Activated naive CD4-positive, alpha-beta T cell treated with anti-CD3 and anti-CD28 coated beads, Interleukin-2, amount 50 U/mL, for 24 hours (primary cell): ENCODE measurements around the gene CPNE5.

Experiments
- H3K27ac Mint-ChIP-seq: one replicate; pipeline ENCODE4 v1.8.0; 2021; ENCODE audit warnings: mild to moderate bottlenecking, mixed read lengths
- H3K27me3 Mint-ChIP-seq: one replicate; pipeline ENCODE4 v1.8.0; 2021; ENCODE audit warnings: mixed read lengths
- H3K36me3 Mint-ChIP-seq: one replicate; pipeline ENCODE4 v1.8.0; 2021; ENCODE audit warnings: mixed read lengths
- H3K4me1 Mint-ChIP-seq: one replicate; pipeline ENCODE4 v1.8.0; 2021; ENCODE audit warnings: mixed read lengths
- H3K4me3 Mint-ChIP-seq: one replicate; pipeline ENCODE4 v1.8.0; 2021; ENCODE audit warnings: mild to moderate bottlenecking, mixed read lengths
- H3K9me3 Mint-ChIP-seq: one replicate; pipeline ENCODE4 v1.8.0; 2021; ENCODE audit warnings: mixed read lengths

Gene CPNE5

GRCh38 chr6:36863670-36864540, 24.7 kb upstream of the CPNE5 start:
- Mint-ChIP-seq H3K9me3 (no peaks in the 10 kb centered on the region), H3K4me1 (peaks cover 50% of the 10 kb centered on the region), H3K36me3 (peaks cover 25% of the 10 kb centered on the region), H3K27me3 (no peaks in the 10 kb centered on the region), H3K4me3 (no peak overlapping the region), H3K27ac (no peak overlapping the region)

GRCh38 chr6:36862848-36863382, 23.7 kb upstream of the CPNE5 start:
- Mint-ChIP-seq H3K4me1 (peaks cover 42% of the 10 kb centered on the region), H3K27ac (no peak overlapping the region)

GRCh38 chr6:36862164-36862847, 23.1 kb upstream of the CPNE5 start:
- H3K36me3 Mint-ChIP-seq = peaks cover 18% of the 10 kb centered on the region
- H3K4me3 Mint-ChIP-seq = no peak overlapping the region
- peaks cover 36% of the 10 kb centered on the region for H3K4me1 Mint-ChIP-seq
- no peaks in the 10 kb centered on the region for H3K27me3 Mint-ChIP-seq
- H3K27ac Mint-ChIP-seq = no peak overlapping the region
- H3K9me3 Mint-ChIP-seq = no peaks in the 10 kb centered on the region

More at GRCh38 chr6:36862848-36863382, 23.7 kb upstream of the CPNE5 start:
- no peaks in the 10 kb centered on the region for H3K9me3 Mint-ChIP-seq
- no peak overlapping the region for H3K4me3 Mint-ChIP-seq
- H3K36me3 Mint-ChIP-seq = peaks cover 22% of the 10 kb centered on the region
- no peaks in the 10 kb centered on the region for H3K27me3 Mint-ChIP-seq

- no peaks in the 10 kb centered on the region for H3K9me3 Mint-ChIP-seq
- H3K27ac Mint-ChIP-seq = no peak overlapping the region
- H3K27me3 Mint-ChIP-seq = no peaks in the 10 kb centered on the region
These were observed 20.9 kb upstream of the CPNE5 start for GRCh38 chr6:36860126-36860525.

GRCh38 chr6:36858407-36858981, 19.2 kb upstream of the CPNE5 start:
- Mint-ChIP-seq H3K27ac (no peak overlapping the region), H3K4me3 (no peak overlapping the region), H3K36me3 (peaks cover 19% of the 10 kb centered on the region), H3K27me3 (no peaks in the 10 kb centered on the region), H3K4me1 (peaks cover 4% of the 10 kb centered on the region), H3K9me3 (no peaks in the 10 kb centered on the region)

More at GRCh38 chr6:36860126-36860525, 20.9 kb upstream of the CPNE5 start:
- Mint-ChIP-seq H3K36me3 (peaks cover 18% of the 10 kb centered on the region), H3K4me1 (peaks cover 16% of the 10 kb centered on the region), H3K4me3 (no peak overlapping the region)

GRCh38 chr6:36857325-36857724, 18.1 kb upstream of the CPNE5 start:
- Mint-ChIP-seq H3K4me3 (no peak overlapping the region), H3K4me1 (no peaks in the 10 kb centered on the region), H3K9me3 (no peaks in the 10 kb centered on the region), H3K36me3 (peaks cover 22% of the 10 kb centered on the region), H3K27ac (no peak overlapping the region), H3K27me3 (no peaks in the 10 kb centered on the region)

GRCh38 chr6:36856277-36856676, 17.0 kb upstream of the CPNE5 start:
- Mint-ChIP-seq H3K27ac (no peak overlapping the region), H3K9me3 (no peaks in the 10 kb centered on the region), H3K4me1 (no peaks in the 10 kb centered on the region), H3K27me3 (no peaks in the 10 kb centered on the region), H3K36me3 (peaks cover 25% of the 10 kb centered on the region), H3K4me3 (no peak overlapping the region)

GRCh38 chr6:36855750-36856149, 16.5 kb upstream of the CPNE5 start:
- Mint-ChIP-seq H3K27ac (no peak overlapping the region), H3K27me3 (no peaks in the 10 kb centered on the region)

GRCh38 chr6:36853325-36853724, 14.1 kb upstream of the CPNE5 start:
- Mint-ChIP-seq H3K27ac (no peak overlapping the region), H3K36me3 (peaks cover 39% of the 10 kb centered on the region), H3K4me3 (no peak overlapping the region), H3K27me3 (no peaks in the 10 kb centered on the region), H3K4me1 (no peaks in the 10 kb centered on the region), H3K9me3 (no peaks in the 10 kb centered on the region)

More at GRCh38 chr6:36855750-36856149, 16.5 kb upstream of the CPNE5 start:
- H3K4me1 Mint-ChIP-seq = no peaks in the 10 kb centered on the region
- H3K36me3 Mint-ChIP-seq = peaks cover 29% of the 10 kb centered on the region
- H3K9me3 Mint-ChIP-seq = no peaks in the 10 kb centered on the region
- H3K4me3 Mint-ChIP-seq = no peak overlapping the region

- Mint-ChIP-seq H3K4me3 (no peak overlapping the region), H3K9me3 (no peaks in the 10 kb centered on the region), H3K27ac (no peak overlapping the region), H3K4me1 (no peaks in the 10 kb centered on the region), H3K27me3 (no peaks in the 10 kb centered on the region), H3K36me3 (peaks cover 39% of the 10 kb centered on the region)
These were observed 13.4 kb upstream of the CPNE5 start for GRCh38 chr6:36852481-36853147.

- Mint-ChIP-seq H3K9me3 (no peaks in the 10 kb centered on the region), H3K4me3 (no peak overlapping the region), H3K36me3 (peaks cover 37% of the 10 kb centered on the region), H3K27me3 (no peaks in the 10 kb centered on the region), H3K4me1 (no peaks in the 10 kb centered on the region), H3K27ac (no peak overlapping the region)
These were observed 12.4 kb upstream of the CPNE5 start for GRCh38 chr6:36851626-36852025.

GRCh38 chr6:36851149-36851614, 11.9 kb upstream of the CPNE5 start:
- Mint-ChIP-seq H3K27me3 (no peaks in the 10 kb centered on the region), H3K9me3 (no peaks in the 10 kb centered on the region), H3K36me3 (peaks cover 34% of the 10 kb centered on the region), H3K4me3 (no peak overlapping the region), H3K4me1 (no peaks in the 10 kb centered on the region), H3K27ac (no peak overlapping the region)

GRCh38 chr6:36850021-36850420, 10.8 kb upstream of the CPNE5 start:
- H3K4me1 Mint-ChIP-seq = no peaks in the 10 kb centered on the region
- H3K27ac Mint-ChIP-seq = no peak overlapping the region
- H3K36me3 Mint-ChIP-seq = peaks cover 32% of the 10 kb centered on the region
- no peak overlapping the region for H3K4me3 Mint-ChIP-seq
- H3K9me3 Mint-ChIP-seq = no peaks in the 10 kb centered on the region
- H3K27me3 Mint-ChIP-seq = no peaks in the 10 kb centered on the region

- peaks cover 28% of the 10 kb centered on the region for H3K36me3 Mint-ChIP-seq
- H3K9me3 Mint-ChIP-seq = no peaks in the 10 kb centered on the region
- H3K4me1 Mint-ChIP-seq = no peaks in the 10 kb centered on the region
- H3K27me3 Mint-ChIP-seq = no peaks in the 10 kb centered on the region
- H3K4me3 Mint-ChIP-seq = no peak overlapping the region
- H3K27ac Mint-ChIP-seq = no peak overlapping the region
These were observed 9.6 kb upstream of the CPNE5 start for GRCh38 chr6:36848658-36849441.
